SK-N-SH (cell line): Measurements from ENCODE around the gene CDH16. TPM values are rescaled to one million over a fixed set of nuclear protein-coding genes. Genes with fewer than 3 reads are reported as not detected.

ENCODE experiments used
- CTCF ChIA-PET: fragments of 300-600, 350-600 bp; formaldehyde crosslinking; extraction: SDS; loops from one replicate; lab custom pipeline; 2021; lab: Yijun Ruan, JAX
- POLR2A ChIA-PET: fragments of 350-600 bp; sonication (Branson Sonifier 250); formaldehyde crosslinking; extraction: SDS; loops from one replicate; lab custom pipeline; 2020; ENCODE audit warnings: antibody characterized with exemption, inconsistent platforms; lab: Yijun Ruan, JAX
- DNase-seq: peaks from one replicate; pipeline ENCODE4 v3.0.0; 2012
- H2AFZ ChIP-seq: fragments of 200-600 bp; sonication (generic); 2 replicates; pipeline ENCODE4 v1.8.1; 2016; ENCODE audit warnings: antibody characterized with exemption, mild to moderate bottlenecking, low read depth
- H3F3A ChIP-seq: fragments of 200-600 bp; sonication (generic); replicated peaks from 2 replicates; pipeline ENCODE3; 2016; ENCODE audit warnings: antibody characterized with exemption, mild to moderate bottlenecking; ENCODE audit not compliant: insufficient read depth
- H3K27ac ChIP-seq, 2 experiments: fragments of 200-500 bp in 1 of 2; fragments of 200-600 bp in 1 of 2; sonication (Bioruptor generic) in 1 of 2; sonication (generic), shearing (Covaris generic) in 1 of 2; 2 replicates each; pipeline versions ENCODE4 v1.5.1 to v1.6.1; 2014 to 2016; ENCODE audit warnings: low read depth in 2 of 2, inconsistent platforms in 1 of 2, low read length in 1 of 2, mild to moderate bottlenecking in 1 of 2, mixed read lengths in 1 of 2
- H3K27me3 ChIP-seq: fragments of 200-600 bp; sonication (generic), shearing (Covaris generic); 2 replicates; pipeline ENCODE4 v1.6.1; 2016; ENCODE audit warnings: mixed run types; ENCODE audit not compliant: insufficient read depth
- H3K36me3 ChIP-seq, 2 experiments: fragments of 200-500 bp in 1 of 2; fragments of 200-600 bp in 1 of 2; sonication (Bioruptor generic) in 1 of 2; sonication (generic) in 1 of 2; replicated peaks in 1 of 2; 2 replicates each; pipeline versions ENCODE3 to v1.5.1; 2014 to 2016; ENCODE audit warnings: low read length in 1 of 2, mild to moderate bottlenecking in 1 of 2; ENCODE audit not compliant: insufficient read depth in 2 of 2, control insufficient read depth in 1 of 2
- H3K4me1 ChIP-seq, 2 experiments: fragments of 200-500 bp in 1 of 2; fragments of 200-600 bp in 1 of 2; sonication (Bioruptor generic) in 1 of 2; sonication (generic), shearing (Covaris generic) in 1 of 2; 2 replicates each; pipeline versions ENCODE4 v1.5.1 to v1.6.1; 2014 to 2016; ENCODE audit warnings: low read depth in 1 of 2, low read length in 1 of 2, mixed run types in 1 of 2; ENCODE audit not compliant: insufficient read depth in 2 of 2, control insufficient read depth in 1 of 2
- H3K4me2 ChIP-seq: fragments of 200-600 bp; sonication (generic), shearing (Covaris generic); 2 replicates; pipeline ENCODE4 v1.6.1; 2017; ENCODE audit warnings: mixed run types
- H3K4me3 ChIP-seq, 2 experiments: fragments of 200-500 bp in 1 of 2; fragments of 200-600 bp in 1 of 2; sonication (Bioruptor generic) in 1 of 2; sonication (generic), shearing (Covaris generic) in 1 of 2; 2 replicates each; pipeline versions ENCODE4 v1.5.1 to v1.8.1; 2014 to 2016; ENCODE audit warnings: low read depth in 2 of 2, inconsistent platforms in 1 of 2, low read length in 1 of 2, mild to moderate bottlenecking in 1 of 2, mixed read lengths in 1 of 2, moderate library complexity in 1 of 2
- H3K79me2 ChIP-seq: fragments of 200-600 bp; sonication (generic); 2 replicates; pipeline ENCODE4 v1.8.1; 2017; ENCODE audit warnings: mild to moderate bottlenecking; ENCODE audit not compliant: insufficient read depth
- H3K9ac ChIP-seq: fragments of 200-600 bp; sonication (generic); 2 replicates; pipeline ENCODE4 v1.6.1; 2017; ENCODE audit warnings: mixed run types
- H3K9me2 ChIP-seq: fragments of 200-600 bp; sonication (generic); 2 replicates; pipeline ENCODE4 v1.6.1; 2017; ENCODE audit warnings: mixed run types
- H3K9me3 ChIP-seq: fragments of 200-600 bp; sonication (generic); 2 replicates; pipeline ENCODE4 v1.6.1; 2017; ENCODE audit warnings: mixed run types, mild to moderate bottlenecking, moderate library complexity
- H4K20me1 ChIP-seq: fragments of 200-600 bp; sonication (generic); 2 replicates; pipeline ENCODE4 v1.6.1; 2017; ENCODE audit warnings: mild to moderate bottlenecking, mixed run types; ENCODE audit not compliant: insufficient read depth
- CHD2 ChIP-seq: fragments of 150-350 bp; IDR thresholded peaks from 2 replicates; pipeline ENCODE4 v1.6.1; 2018; ENCODE audit warnings: low read length; ENCODE audit not compliant: partially characterized antibody
- EP300 ChIP-seq, 2 experiments: IDR thresholded peaks; 2 replicates each; pipeline versions ENCODE4 v1.4.0 to v1.6.1; 2012; ENCODE audit warnings: borderline replicate concordance in 1 of 2, low read depth in 1 of 2, low read length in 1 of 2
- FOXJ3 ChIP-seq: sonication (generic); formaldehyde crosslinking; IDR thresholded peaks from 2 replicates; pipeline ENCODE4 v1.5.1; 2020; ENCODE audit warnings: mild to moderate bottlenecking, missing genetic modification reagents
- FOXM1 ChIP-seq: IDR thresholded peaks from 2 replicates; pipeline ENCODE4 v1.4.0; 2012; ENCODE audit warnings: low read depth, mild to moderate bottlenecking
- IRF3 ChIP-seq: fragments of 150-350 bp; IDR thresholded peaks from 2 replicates; pipeline ENCODE4 v1.6.1; 2016; ENCODE audit warnings: mild to moderate bottlenecking, low read depth, low read length
- JUND ChIP-seq: IDR thresholded peaks from 2 replicates; pipeline ENCODE4 v1.4.0; 2012
- MAX ChIP-seq: IDR thresholded peaks from 2 replicates; pipeline ENCODE4 v1.4.0; 2012; ENCODE audit warnings: low read depth
- MEF2A ChIP-seq: IDR thresholded peaks from 2 replicates; pipeline ENCODE4 v1.4.0; 2012; ENCODE audit warnings: low read depth, borderline replicate concordance
- NFIC ChIP-seq: IDR thresholded peaks from 2 replicates; pipeline ENCODE4 v1.4.0; 2012; ENCODE audit warnings: borderline replicate concordance
- PBX3 ChIP-seq: IDR thresholded peaks from 2 replicates; pipeline ENCODE4; 2012
- RAD21 ChIP-seq: IDR thresholded peaks from 2 replicates; pipeline ENCODE4 v1.6.1; 2012; ENCODE audit warnings: mild to moderate bottlenecking, low read length
- REST ChIP-seq: IDR thresholded peaks from 2 replicates; pipeline ENCODE4 v1.6.1; 2012; ENCODE audit warnings: mild to moderate bottlenecking, low read depth, low read length, moderate library complexity
- RFX5 ChIP-seq: IDR thresholded peaks from 2 replicates; pipeline ENCODE4 v1.6.1; 2012; ENCODE audit warnings: mild to moderate bottlenecking, improper control_type of control experiment, low read length
- RXRA ChIP-seq: IDR thresholded peaks from 2 replicates; pipeline ENCODE4 v1.4.0; 2012; ENCODE audit warnings: low read depth, mild to moderate bottlenecking, borderline replicate concordance
- SIN3A ChIP-seq: IDR thresholded peaks from 2 replicates; pipeline ENCODE4 v1.6.1; 2012; ENCODE audit warnings: low read depth, mild to moderate bottlenecking, low read length, moderate library complexity, borderline replicate concordance
- SMC3 ChIP-seq: IDR thresholded peaks from 2 replicates; pipeline ENCODE4 v1.6.1; 2012; ENCODE audit warnings: low read depth, low read length, improper control_type of control experiment
- USF2 ChIP-seq: fragments of 150-350 bp; IDR thresholded peaks from 2 replicates; pipeline ENCODE4 v1.6.1; 2017; ENCODE audit warnings: antibody characterized with exemption, low read length, low read depth, borderline replicate concordance
- YY1 ChIP-seq: IDR thresholded peaks from 2 replicates; pipeline ENCODE4 v1.4.0; 2012; ENCODE audit warnings: low read depth, mild to moderate bottlenecking
- WGBS: methylation state at CpG from one replicate; pipeline ENCODE4 v1.1.6; 2017; ENCODE audit warnings: low lambda C conversion rate; 5-methylcytosine and 5-hydroxymethylcytosine counted together
- polyA plus RNA-seq, 3 experiments: library from polyadenylated mRNA; depleted of rRNA; stranded (reverse); fragments of >200 nt; gene quantifications; 2 replicates each; pipeline ENCODE4 v1.2.3, GENCODE V29; 2012

Gene CDH16
- polyA plus RNA-seq, 1 of the 3 experiments (the other 2 are of a cell fraction), result not detected

- POLR2A ChIA-PET, result no interaction called here
- Histone ChIP-seq H3K79me2 (peaks cover 20% of the 10 kb centered on the region), H3K9me2 (no peaks in the 10 kb centered on the region), H3K27ac (no peak overlapping the region), H3K36me3 (peaks cover 14 to 19% of the 10 kb centered on the region in 2 experiments), H3K27me3 (no peaks in the 10 kb centered on the region), H3K4me3 (no peak overlapping the region), H3K9me3 (no peaks in the 10 kb centered on the region), H2AFZ (no peak overlapping the region), H3F3A (peaks cover 3% of the 10 kb centered on the region), H3K4me2 (no peak overlapping the region), H4K20me1 (no peaks in the 10 kb centered on the region), H3K4me1 (peaks cover 2 to 7% of the 10 kb centered on the region in 2 experiments; a peak in 1 of 4 replicates), H3K9ac (no peak overlapping the region)
- no peak for DNase-seq
- TF ChIP-seq IRF3, result no peak
- no peak for TF ChIP-seq RAD21
- no peak for TF ChIP-seq EP300 (IDR thresholded peaks at IDR 0.05; ENCODE audit: borderline replicate concordance in 1 of 2, low read depth in 1 of 2, low read length in 1 of 2)
- no peak for TF ChIP-seq SIN3A
- TF ChIP-seq FOXJ3 (CRISPR knock-in tag), result no peak
- no peak for TF ChIP-seq SMC3
- TF ChIP-seq MEF2A, result no peak
- no peak for TF ChIP-seq FOXM1
- no peak for TF ChIP-seq RXRA
- no peak for TF ChIP-seq RFX5
- no peak for TF ChIP-seq NFIC
- TF ChIP-seq PBX3, result no peak
- TF ChIP-seq MAX, result no peak
- TF ChIP-seq JUND, result no peak
- CTCF ChIA-PET, result interaction anchor here (1.3 to 3.4 kb wide), 3 partner anchors 9 to 19 kb away, joined by 3 to 17 read pairs (median 8); no protein-coding TSS in a partner anchor
- 83% methylated on average over 11 of the region's 12 CpGs for WGBS
Measured at GRCh38 chr16:66885491-66885890, 33.2 kb downstream of the CDH16 start.

GRCh38 chr16:66882702-66883101, 36.0 kb downstream of the CDH16 start:
- Histone ChIP-seq H3K27me3 (no peaks in the 10 kb centered on the region), H3K4me1 (peaks cover 0 to 7% of the 10 kb centered on the region in 2 experiments; a peak in 1 of 4 replicates), H3K9ac (no peak overlapping the region), H3F3A (peaks cover 3% of the 10 kb centered on the region), H4K20me1 (no peaks in the 10 kb centered on the region), H2AFZ (no peak overlapping the region), H3K79me2 (peaks cover 20% of the 10 kb centered on the region), H3K9me3 (no peaks in the 10 kb centered on the region), H3K4me3 (no peak overlapping the region)
- ChIA-PET POLR2A (interaction anchor here (0.6 kb wide), 1 partner anchor 122 kb away, joined by 3 read pairs; no protein-coding TSS in a partner anchor), CTCF (interaction anchor here (0.9 to 4.0 kb wide), 9 partner anchors 9 to 71 kb away, joined by 3 to 26 read pairs (median 10); partner anchors contain the start of gene NAE1)
- no peak for DNase-seq
- TF ChIP-seq USF2 (no peak), NFIC (no peak), MAX (no peak), CHD2 (no peak), SIN3A (no peak), PBX3 (no peak), REST (no peak), EP300 (IDR thresholded peaks at IDR 0.05; ENCODE audit: borderline replicate concordance in 1 of 2, low read depth in 1 of 2, low read length in 1 of 2) (no peak), YY1 (no peak)
- TF ChIP-seq, all 33 proteins: peak for 0
- Histone ChIP-seq H3K9me2 (no peaks in the 10 kb centered on the region), H3K4me2 (no peak overlapping the region), H3K27ac (no peak overlapping the region), H3K36me3 (peaks cover 14 to 19% of the 10 kb centered on the region in 2 experiments)
- WGBS, result 96% methylated on average over 2 of the region's 3 CpGs
